ENCODE results near the gene TNS1. TPM values are rescaled to one million over a fixed set of nuclear protein-coding genes. Genes with fewer than 3 reads are reported as not detected.

The TNS1 gene
- total RNA-seq, 1 donor from 2014 or later, result 828 TPM

GRCh38 chr2:218010140-218010983 is 7.6 kb upstream of the TNS1 start:
- no peak overlapping the region for H3K27ac ChIP-seq (replicated peaks)
- H3K27me3 ChIP-seq (ENCODE audit: low read depth), result peaks cover 26% of the 10 kb centered on the region
- TF ChIP-seq CTCF (IDR thresholded peaks at IDR 0.05; ENCODE audit: borderline replicate concordance), result peak; percentile 71
- H3K9me3 ChIP-seq (replicated peaks), result no peaks in the 10 kb centered on the region
- H3K4me1 ChIP-seq, result peaks cover 32% of the 10 kb centered on the region
- H3K36me3 ChIP-seq, result no peaks in the 10 kb centered on the region
- peak; percentile 54 for DNase-seq
- intact Hi-C loops (cut with micrococcal nuclease), result no loop called here
- H3K4me3 ChIP-seq, result peak overlapping the region; percentile 69

DNA sequence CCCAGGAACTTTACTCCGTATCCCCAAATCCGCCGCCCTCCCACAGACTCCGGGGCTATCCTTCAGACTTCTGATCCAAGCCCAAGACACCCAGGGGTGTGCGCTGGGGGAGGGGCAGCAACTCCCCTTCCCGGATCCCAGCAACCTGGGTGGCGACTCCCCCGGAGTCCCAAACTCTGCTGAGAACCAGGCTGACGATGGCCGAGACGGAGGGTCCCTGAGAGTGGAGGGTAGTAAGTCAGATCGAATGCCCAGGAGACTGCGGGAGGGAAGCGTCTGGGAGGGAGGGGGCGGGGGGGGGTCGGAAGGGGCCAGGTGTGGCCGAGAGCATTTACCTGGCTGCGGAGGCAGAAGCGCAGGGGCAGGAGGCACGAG is 7.0 kb upstream of the TNS1 start:
- intact Hi-C loops (cut with micrococcal nuclease), result no loop called here

DNA sequence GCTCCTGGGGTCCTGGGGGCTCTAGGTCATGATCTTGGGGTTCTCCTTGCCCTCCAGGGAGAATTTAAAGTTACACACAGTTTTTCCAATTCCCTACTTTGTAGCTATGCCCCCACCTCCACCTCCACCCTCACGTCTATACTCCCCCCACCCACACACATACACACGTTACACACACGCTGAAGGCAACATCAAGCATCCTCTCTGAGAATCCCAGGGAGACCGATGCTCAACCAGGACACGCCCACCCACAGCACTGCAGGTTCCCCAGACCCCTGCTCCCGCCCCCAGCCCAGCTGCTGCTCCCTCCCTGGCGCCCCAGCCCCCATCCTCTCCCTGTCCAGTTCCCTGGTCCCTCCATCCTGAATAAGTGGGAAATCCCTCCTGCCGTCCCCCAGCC is 6.4 kb upstream of the TNS1 start:
- no peak overlapping the region for H3K27ac ChIP-seq (replicated peaks)
- H3K4me1 ChIP-seq, result peaks cover 43% of the 10 kb centered on the region
- H3K9me3 ChIP-seq (replicated peaks), result no peaks in the 10 kb centered on the region
- TF ChIP-seq CTCF (IDR thresholded peaks at IDR 0.05; ENCODE audit: borderline replicate concordance), result no peak
- intact Hi-C loops (cut with micrococcal nuclease), result no loop called here
- DNase-seq, result no peak
- H3K36me3 ChIP-seq, result no peaks in the 10 kb centered on the region
- peak overlapping the region; percentile 69 for H3K4me3 ChIP-seq
- peaks cover 26% of the 10 kb centered on the region for H3K27me3 ChIP-seq (ENCODE audit: low read depth)

More for the DNA sequence above, 7.0 kb upstream of the TNS1 start:
- Histone ChIP-seq H3K4me3 (peak overlapping the region; percentile 69), H3K27me3 (ENCODE audit: low read depth) (peaks cover 26% of the 10 kb centered on the region), H3K4me1 (peaks cover 38% of the 10 kb centered on the region), H3K27ac (replicated peaks) (no peak overlapping the region), H3K9me3 (replicated peaks) (no peaks in the 10 kb centered on the region), H3K36me3 (no peaks in the 10 kb centered on the region)
- no peak for DNase-seq
- TF ChIP-seq CTCF (IDR thresholded peaks at IDR 0.05; ENCODE audit: borderline replicate concordance), result no peak

GRCh38 chr2:218008060-218009040 is 5.6 kb upstream of the TNS1 start:
- H3K4me3 ChIP-seq, result no peak overlapping the region
- H3K27me3 ChIP-seq (ENCODE audit: low read depth), result peaks cover 26% of the 10 kb centered on the region
- no peak for TF ChIP-seq CTCF (IDR thresholded peaks at IDR 0.05; ENCODE audit: borderline replicate concordance)
- peaks cover 52% of the 10 kb centered on the region for H3K4me1 ChIP-seq
- H3K36me3 ChIP-seq, result no peaks in the 10 kb centered on the region
- no peak for DNase-seq
- no peaks in the 10 kb centered on the region for H3K9me3 ChIP-seq (replicated peaks)
- intact Hi-C loops (cut with micrococcal nuclease), result no loop called here
- peak overlapping the region; percentile 33 for H3K27ac ChIP-seq (replicated peaks)

DNA sequence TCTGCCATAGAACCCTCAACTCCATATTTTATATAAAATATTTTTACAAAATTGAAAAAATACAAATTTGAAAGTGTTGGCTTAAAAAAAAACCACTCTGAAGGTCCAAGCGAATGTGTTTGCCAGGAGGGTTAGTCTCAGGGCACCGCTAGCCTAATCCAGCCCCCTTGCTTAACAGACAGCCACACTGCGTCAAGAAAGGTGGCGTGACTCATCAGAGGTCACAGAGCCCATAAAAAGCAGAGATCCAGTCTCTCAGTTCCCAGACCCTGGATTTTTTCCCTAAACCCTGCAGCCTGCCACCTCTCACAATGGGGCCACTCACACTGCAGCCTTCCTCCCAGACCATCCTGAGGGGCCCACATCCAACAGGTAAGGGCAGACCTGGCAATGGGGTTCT is 3.9 kb upstream of the TNS1 start:
- Histone ChIP-seq H3K4me3 (no peak overlapping the region), H3K9me3 (replicated peaks) (no peaks in the 10 kb centered on the region), H3K27me3 (ENCODE audit: low read depth) (peaks cover 22% of the 10 kb centered on the region), H3K4me1 (peaks cover 57% of the 10 kb centered on the region), H3K36me3 (no peaks in the 10 kb centered on the region), H3K27ac (replicated peaks) (no peak overlapping the region)
- TF ChIP-seq CTCF (IDR thresholded peaks at IDR 0.05; ENCODE audit: borderline replicate concordance), result no peak
- no peak for DNase-seq
- intact Hi-C loops (cut with micrococcal nuclease), result no loop called here
